ENCODE data around the gene HACD2.

Gene HACD2

GRCh38 chr3:123525433-123525832 is 59.4 kb downstream of the HACD2 start:
- no peak overlapping the region for H3K4me3 ChIP-seq (ENCODE audit: control insufficient read depth, low read depth, low read length)
- no peak for TF ChIP-seq CTCF (IDR thresholded peaks at IDR 0.05; ENCODE audit: control insufficient read depth, insufficient read depth, low read depth, low read length, missing control alignments)
- no peak for DNase-seq (ENCODE audit: low read depth)

GRCh38 chr3:123524981-123525380 is 59.9 kb downstream of the HACD2 start:
- DNase-seq (ENCODE audit: low read depth): no peak
- no peak for TF ChIP-seq CTCF (IDR thresholded peaks at IDR 0.05; ENCODE audit: control insufficient read depth, insufficient read depth, low read depth, low read length, missing control alignments)

GRCh38 chr3:123523023-123523412 is 61.8 kb downstream of the HACD2 start:
- TF ChIP-seq CTCF (IDR thresholded peaks at IDR 0.05; ENCODE audit: control insufficient read depth, insufficient read depth, low read depth, low read length, missing control alignments): no peak
- no peak overlapping the region for H3K4me3 ChIP-seq (ENCODE audit: control insufficient read depth, low read depth, low read length)
- no peak for DNase-seq (ENCODE audit: low read depth)

More at GRCh38 chr3:123524981-123525380, 59.9 kb downstream of the HACD2 start:
- no peak overlapping the region for H3K4me3 ChIP-seq (ENCODE audit: control insufficient read depth, low read depth, low read length)

GRCh38 chr3:123522320-123523022 is 62.4 kb downstream of the HACD2 start:
- DNase-seq (ENCODE audit: low read depth): no peak
- no peak overlapping the region for H3K4me3 ChIP-seq (ENCODE audit: control insufficient read depth, low read depth, low read length)
- TF ChIP-seq CTCF (IDR thresholded peaks at IDR 0.05; ENCODE audit: control insufficient read depth, insufficient read depth, low read depth, low read length, missing control alignments): no peak

GRCh38 chr3:123521179-123521969 is 63.5 kb downstream of the HACD2 start:
- DNase-seq (ENCODE audit: low read depth): no peak
- no peak for TF ChIP-seq CTCF (IDR thresholded peaks at IDR 0.05; ENCODE audit: control insufficient read depth, insufficient read depth, low read depth, low read length, missing control alignments)
- H3K4me3 ChIP-seq (ENCODE audit: control insufficient read depth, low read depth, low read length): no peak overlapping the region

- TF ChIP-seq CTCF (IDR thresholded peaks at IDR 0.05; ENCODE audit: control insufficient read depth, insufficient read depth, low read depth, low read length, missing control alignments): no peak
- H3K4me3 ChIP-seq (ENCODE audit: control insufficient read depth, low read depth, low read length): no peak overlapping the region
- no peak for DNase-seq (ENCODE audit: low read depth)
Observed at GRCh38 chr3:123520656-123521055, 64.2 kb downstream of the HACD2 start.
